ENCODE measurements around the gene SGSM2. TPM values are rescaled to one million over a fixed set of nuclear protein-coding genes. Genes with fewer than 3 reads are reported as not detected.

Gene SGSM2
- total RNA-seq, 1 experiment from 2014 or later, result 65.6 TPM

DNA sequence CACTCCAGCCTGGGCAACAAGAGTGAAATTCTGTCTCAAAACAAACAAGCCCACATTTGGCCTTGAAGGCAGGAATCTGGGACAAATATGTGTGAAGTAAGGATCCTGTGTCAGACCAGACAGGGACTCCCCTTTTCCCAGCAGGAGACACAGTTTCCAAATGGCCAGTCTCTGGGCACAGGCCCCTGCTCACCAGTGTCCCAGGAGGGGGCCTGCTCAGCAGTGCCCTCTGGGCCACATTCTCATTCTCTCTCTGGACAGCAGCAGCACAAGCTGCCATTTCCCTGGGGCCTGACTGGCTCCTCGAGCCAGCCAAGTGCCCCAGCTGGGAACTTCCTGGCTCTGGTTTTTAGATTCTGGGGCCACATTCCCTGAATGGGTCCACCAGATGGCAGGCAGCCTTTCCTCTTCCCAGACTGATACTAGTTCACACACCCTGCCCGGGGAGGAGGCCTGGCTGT lies 75.3 kb downstream of the SGSM2 start:
- H3K27me3 Mint-ChIP-seq (ENCODE audit: insufficient read depth, unreplicated experiment), result no peaks in the 10 kb centered on the region
- intact Hi-C loops (cut with micrococcal nuclease; ENCODE audit: unreplicated experiment), result loop anchor here (1.0 kb wide), 1 partner anchor 30 kb away; no protein-coding TSS in a partner anchor
- Histone ChIP-seq H3K4me3 (ENCODE audit: low read depth, low read length) (no peak overlapping the region), H3K36me3 (ENCODE audit: control insufficient read depth, insufficient read depth, low read length) (peaks cover 4% of the 10 kb centered on the region), H3K4me1 (peaks cover 3% of the 10 kb centered on the region; the same call in 1 of the 2 replicates), H3K9me3 (no peaks in the 10 kb centered on the region), H3K27me3 (replicated peaks; ENCODE audit: control insufficient read depth, insufficient read depth, low read length) (no peaks in the 10 kb centered on the region)
- H3K4me1 Mint-ChIP-seq (ENCODE audit: low read depth, unreplicated experiment), result no peaks in the 10 kb centered on the region
- H3K36me3 Mint-ChIP-seq (ENCODE audit: insufficient read depth, unreplicated experiment), result peaks cover 51% of the 10 kb centered on the region
- H3K4me3 Mint-ChIP-seq (ENCODE audit: unreplicated experiment), result no peak overlapping the region
- no TSS peak for BruUV-seq (replicated peaks)
- TF ChIP-seq, protein P1, sequence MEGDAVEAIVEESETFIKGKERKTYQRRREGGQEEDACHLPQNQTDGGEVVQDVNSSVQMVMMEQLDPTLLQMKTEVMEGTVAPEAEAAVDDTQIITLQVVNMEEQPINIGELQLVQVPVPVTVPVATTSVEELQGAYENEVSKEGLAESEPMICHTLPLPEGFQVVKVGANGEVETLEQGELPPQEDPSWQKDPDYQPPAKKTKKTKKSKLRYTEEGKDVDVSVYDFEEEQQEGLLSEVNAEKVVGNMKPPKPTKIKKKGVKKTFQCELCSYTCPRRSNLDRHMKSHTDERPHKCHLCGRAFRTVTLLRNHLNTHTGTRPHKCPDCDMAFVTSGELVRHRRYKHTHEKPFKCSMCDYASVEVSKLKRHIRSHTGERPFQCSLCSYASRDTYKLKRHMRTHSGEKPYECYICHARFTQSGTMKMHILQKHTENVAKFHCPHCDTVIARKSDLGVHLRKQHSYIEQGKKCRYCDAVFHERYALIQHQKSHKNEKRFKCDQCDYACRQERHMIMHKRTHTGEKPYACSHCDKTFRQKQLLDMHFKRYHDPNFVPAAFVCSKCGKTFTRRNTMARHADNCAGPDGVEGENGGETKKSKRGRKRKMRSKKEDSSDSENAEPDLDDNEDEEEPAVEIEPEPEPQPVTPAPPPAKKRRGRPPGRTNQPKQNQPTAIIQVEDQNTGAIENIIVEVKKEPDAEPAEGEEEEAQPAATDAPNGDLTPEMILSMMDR (IDR thresholded peaks at IDR 0.05; ENCODE audit: insufficient read depth in 1 of 2, low read depth in 1 of 2, low read length in 1 of 2, severe bottlenecking in 1 of 2, unreplicated experiment in 1 of 2), result no peak
- H3K9me3 Mint-ChIP-seq (ENCODE audit: unreplicated experiment), result no peaks in the 10 kb centered on the region
- H3K27ac Mint-ChIP-seq (ENCODE audit: unreplicated experiment), result no peak overlapping the region
- ChIA-PET CTCF (interaction anchor here (0.6 to 1.7 kb wide), 2 partner anchors 30 to 94 kb away, joined by 6 to 15 read pairs; no protein-coding TSS in a partner anchor), POLR2A (no interaction called here)
- DNase-seq, result no peak

DNA sequence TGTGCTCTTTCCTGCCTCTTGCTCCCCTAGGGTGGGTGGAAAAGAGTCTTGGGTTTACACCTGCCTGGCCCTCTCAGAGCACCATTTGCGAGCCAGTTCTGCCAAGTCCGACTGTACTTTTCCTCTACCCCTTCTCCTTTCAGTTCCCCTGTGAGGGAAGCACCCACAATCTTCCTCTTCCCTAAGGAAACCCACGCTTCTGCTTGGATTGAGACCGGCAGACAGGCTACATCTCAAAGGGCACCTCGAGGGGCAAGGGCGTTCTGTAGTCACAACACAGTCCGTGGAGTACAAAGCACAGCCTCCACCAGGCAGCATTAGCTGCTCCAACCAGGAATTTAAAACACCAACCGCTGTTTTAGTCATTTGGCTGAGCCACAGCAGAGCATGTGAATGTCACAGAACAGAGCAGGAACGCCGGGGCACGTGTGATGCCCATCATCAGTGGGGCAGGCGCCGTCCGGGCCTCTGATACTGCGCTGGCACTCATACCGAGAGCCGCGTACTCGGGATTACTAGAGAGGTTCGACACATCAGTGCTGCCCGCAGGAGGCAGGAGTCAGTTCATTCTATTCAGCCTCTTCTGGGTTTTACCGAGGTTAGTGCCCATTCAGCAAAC lies 77.3 kb downstream of the SGSM2 start:
- Histone ChIP-seq H3K4me3 (ENCODE audit: low read depth, low read length) (no peak overlapping the region), H3K36me3 (ENCODE audit: control insufficient read depth, insufficient read depth, low read length) (peaks cover 4% of the 10 kb centered on the region), H3K4me1 (no peaks in the 10 kb centered on the region), H3K9me3 (no peaks in the 10 kb centered on the region), H3K27me3 (replicated peaks; ENCODE audit: control insufficient read depth, insufficient read depth, low read length) (no peaks in the 10 kb centered on the region)
- ChIA-PET CTCF (interaction anchor here (0.6 to 3.1 kb wide), 2 partner anchors 32 to 82 kb away, joined by 3 to 213 read pairs; no protein-coding TSS in a partner anchor), POLR2A (interaction anchor here (0.6 kb wide), 2 partner anchors 36 to 958 kb away, joined by 4 to 5 read pairs; no protein-coding TSS in a partner anchor)
- Mint-ChIP-seq H3K27ac (ENCODE audit: unreplicated experiment) (no peak overlapping the region), H3K4me3 (ENCODE audit: unreplicated experiment) (no peak overlapping the region), H3K9me3 (ENCODE audit: unreplicated experiment) (no peaks in the 10 kb centered on the region), H3K27me3 (ENCODE audit: insufficient read depth, unreplicated experiment) (no peaks in the 10 kb centered on the region), H3K36me3 (ENCODE audit: insufficient read depth, unreplicated experiment) (peaks cover 68% of the 10 kb centered on the region), H3K4me1 (ENCODE audit: low read depth, unreplicated experiment) (no peaks in the 10 kb centered on the region)
- intact Hi-C loops (cut with micrococcal nuclease; ENCODE audit: unreplicated experiment), result no loop called here
- no peak for DNase-seq
- BruUV-seq (replicated peaks), result no TSS peak
- TF ChIP-seq, protein P1 (IDR thresholded peaks at IDR 0.05; ENCODE audit: insufficient read depth in 1 of 2, low read depth in 1 of 2, low read length in 1 of 2, severe bottlenecking in 1 of 2, unreplicated experiment in 1 of 2), result no peak

GRCh38 chr17:2415081-2415480 lies 77.8 kb downstream of the SGSM2 start:
- BruUV-seq (replicated peaks), result no TSS peak
- no peaks in the 10 kb centered on the region for H3K9me3 Mint-ChIP-seq (ENCODE audit: unreplicated experiment)
- H3K36me3 Mint-ChIP-seq (ENCODE audit: insufficient read depth, unreplicated experiment), result peaks cover 73% of the 10 kb centered on the region
- H3K4me3 Mint-ChIP-seq (ENCODE audit: unreplicated experiment), result no peak overlapping the region
- Histone ChIP-seq H3K36me3 (ENCODE audit: control insufficient read depth, insufficient read depth, low read length) (peaks cover 4% of the 10 kb centered on the region), H3K9me3 (no peaks in the 10 kb centered on the region), H3K4me3 (ENCODE audit: low read depth, low read length) (no peak overlapping the region), H3K27me3 (replicated peaks; ENCODE audit: control insufficient read depth, insufficient read depth, low read length) (no peaks in the 10 kb centered on the region), H3K4me1 (no peaks in the 10 kb centered on the region)
- no peaks in the 10 kb centered on the region for H3K27me3 Mint-ChIP-seq (ENCODE audit: insufficient read depth, unreplicated experiment)
- ChIA-PET POLR2A (interaction anchor here (0.6 to 1.5 kb wide), 3 partner anchors 15 to 959 kb away, joined by 4 to 11 read pairs (median 5); no protein-coding TSS in a partner anchor), CTCF (interaction anchor here (0.6 to 3.1 kb wide), 4 partner anchors 14 to 82 kb away, joined by 3 to 213 read pairs (median 20); no protein-coding TSS in a partner anchor)
- DNase-seq, result no peak
- no peaks in the 10 kb centered on the region for H3K4me1 Mint-ChIP-seq (ENCODE audit: low read depth, unreplicated experiment)
- intact Hi-C loops (cut with micrococcal nuclease; ENCODE audit: unreplicated experiment), result no loop called here
- H3K27ac Mint-ChIP-seq (ENCODE audit: unreplicated experiment), result peak overlapping the region; percentile 55
- TF ChIP-seq, protein P1 (IDR thresholded peaks at IDR 0.05; ENCODE audit: insufficient read depth in 1 of 2, low read depth in 1 of 2, low read length in 1 of 2, severe bottlenecking in 1 of 2, unreplicated experiment in 1 of 2), result no peak
